GM20431 (cell line): ENCODE data around the gene TIMP3.

ENCODE experiments used
- in situ Hi-C: fragments of 300-500 bp; cut with MseI, MboI; formaldehyde crosslinking; loops from one replicate; pipeline ENCODE4 v1.15.0; 2020; ENCODE audit warnings: low sequenced_read_pairs; ENCODE audit not compliant: unreplicated experiment

TIMP3 gene

GRCh38 chr22:32785321-32786026 is 16.0 kb upstream of the TIMP3 start:
- in situ Hi-C loops, result no loop called here

DNA sequence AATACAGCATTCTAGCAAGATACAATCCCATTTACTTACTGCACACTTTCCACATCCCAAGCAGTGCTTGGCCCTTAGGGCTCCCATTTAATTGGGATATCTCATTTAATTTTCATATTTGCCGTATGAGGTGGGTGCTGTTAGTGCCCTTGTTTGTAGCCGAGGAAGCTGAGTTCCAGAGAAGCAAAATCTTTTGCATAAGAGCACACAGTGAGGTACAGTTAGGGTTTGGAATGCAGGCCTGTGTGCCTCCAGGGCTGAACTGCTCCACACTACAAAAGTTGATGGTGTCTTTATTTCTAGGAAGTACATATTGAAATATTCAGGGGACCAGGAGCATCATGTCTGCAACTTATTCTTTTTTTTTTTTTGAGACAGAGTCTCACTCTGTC is 15.5 kb upstream of the TIMP3 start:
- in situ Hi-C loops, result no loop called here

GRCh38 chr22:32788904-32789624 is 12.4 kb upstream of the TIMP3 start:
- in situ Hi-C loops, result no loop called here

GRCh38 chr22:32789797-32790620 is 11.5 kb upstream of the TIMP3 start:
- in situ Hi-C loops, result loop anchor here (10.0 kb wide), 1 partner anchor 265 kb away; no protein-coding TSS in a partner anchor

GRCh38 chr22:32791056-32791455 is 10.4 kb upstream of the TIMP3 start:
- in situ Hi-C loops, result loop anchor here (10.0 kb wide), 1 partner anchor 266 kb away; no protein-coding TSS in a partner anchor

DNA sequence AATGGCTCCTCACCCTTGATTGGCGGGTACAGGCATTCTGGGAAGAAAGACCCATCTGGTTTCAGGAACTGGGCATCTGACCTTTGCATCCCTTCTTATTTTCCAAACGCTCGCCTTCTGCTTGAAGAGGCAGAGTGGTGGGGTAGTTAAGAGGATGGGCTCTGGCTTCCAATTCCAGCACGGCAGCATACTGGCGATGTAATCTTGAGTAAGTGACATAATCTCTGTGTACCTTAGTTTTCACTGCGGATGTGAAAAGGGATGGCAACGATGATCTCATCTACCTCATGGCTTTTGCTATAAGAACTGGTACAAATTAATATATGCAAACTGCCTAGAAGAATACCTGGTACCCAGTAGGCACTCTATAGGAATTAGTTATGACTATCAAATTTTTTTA is 10.0 kb upstream of the TIMP3 start:
- in situ Hi-C loops, result loop anchor here (10.0 kb wide), 1 partner anchor 267 kb away; no protein-coding TSS in a partner anchor

DNA sequence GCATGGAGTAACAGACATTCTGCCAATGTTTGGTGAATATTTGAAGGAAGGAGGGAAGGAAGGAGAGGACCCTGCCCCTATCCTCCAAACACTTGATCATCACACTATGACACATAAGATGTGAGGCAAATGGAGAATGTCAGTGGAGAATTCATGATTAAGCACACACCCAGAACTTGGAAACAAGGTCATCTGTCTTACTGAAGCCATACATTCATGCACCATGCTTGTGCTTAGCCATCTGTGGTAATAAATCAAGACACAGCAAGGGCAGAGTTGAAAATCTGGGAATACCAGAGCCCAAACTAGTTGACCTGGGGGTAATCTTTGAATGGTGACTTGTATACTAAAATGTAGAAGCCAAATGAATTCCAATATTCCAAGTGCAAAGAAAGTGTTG is 7.9 kb upstream of the TIMP3 start:
- in situ Hi-C loops, result loop anchor here (10.0 kb wide), 1 partner anchor 269 kb away; no protein-coding TSS in a partner anchor

GRCh38 chr22:32794449-32795213 is 6.9 kb upstream of the TIMP3 start:
- in situ Hi-C loops, result loop anchor here (10.0 kb wide), 1 partner anchor 270 kb away; no protein-coding TSS in a partner anchor

GRCh38 chr22:32795214-32795596 is 6.3 kb upstream of the TIMP3 start:
- in situ Hi-C loops, result loop anchor here (10.0 kb wide), 1 partner anchor 270 kb away; no protein-coding TSS in a partner anchor

- in situ Hi-C loops, result loop anchor here (10.0 kb wide), 1 partner anchor 272 kb away; no protein-coding TSS in a partner anchor
These were observed 4.5 kb upstream of the TIMP3 start for GRCh38 chr22:32796865-32797573.

- in situ Hi-C loops, result loop anchor here (10.0 kb wide), 1 partner anchor 275 kb away; no protein-coding TSS in a partner anchor
These were observed 2.0 kb upstream of the TIMP3 start for GRCh38 chr22:32799496-32799895.

DNA sequence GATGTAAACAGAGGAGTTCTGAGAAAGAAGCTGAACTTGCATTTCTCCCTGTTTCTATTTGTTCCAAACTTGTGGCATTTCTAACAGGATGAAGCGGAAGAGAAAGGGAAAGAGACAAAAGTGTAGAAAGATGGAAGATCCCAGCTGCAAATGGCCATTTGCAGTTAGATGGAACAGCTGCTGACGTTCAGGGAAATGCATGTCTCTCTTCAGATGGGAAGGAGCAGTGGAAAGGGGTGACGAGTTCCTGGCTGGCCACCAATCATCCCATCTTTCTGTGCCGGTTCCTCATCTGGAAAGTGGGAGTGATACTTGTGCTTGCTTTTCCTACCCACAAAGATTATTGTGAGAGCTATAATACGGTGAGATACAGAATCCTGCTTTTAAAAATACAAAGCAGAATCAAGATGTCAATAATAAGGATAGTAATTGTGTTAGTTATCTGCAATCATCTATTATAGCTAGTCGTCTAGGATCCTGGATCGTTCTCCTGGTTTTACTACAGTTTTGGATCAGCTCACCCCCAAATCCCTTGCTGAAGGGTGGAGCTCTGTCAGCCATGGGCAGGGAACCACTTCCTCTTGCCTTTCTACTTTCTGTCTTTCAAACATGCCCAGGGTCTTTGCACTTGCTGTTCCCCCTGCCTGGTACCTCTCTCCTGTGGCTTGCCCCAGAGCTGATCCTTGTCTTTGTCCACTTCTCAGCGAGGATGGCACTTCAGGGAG is 1.2 kb upstream of the TIMP3 start:
- in situ Hi-C loops, result no loop called here

GRCh38 chr22:32800994-32801536 is 440 bp upstream of the TIMP3 start:
- in situ Hi-C loops, result no loop called here

GRCh38 chr22:32802237-32802765 is 796 bp downstream of the TIMP3 start:
- in situ Hi-C loops, result no loop called here

DNA sequence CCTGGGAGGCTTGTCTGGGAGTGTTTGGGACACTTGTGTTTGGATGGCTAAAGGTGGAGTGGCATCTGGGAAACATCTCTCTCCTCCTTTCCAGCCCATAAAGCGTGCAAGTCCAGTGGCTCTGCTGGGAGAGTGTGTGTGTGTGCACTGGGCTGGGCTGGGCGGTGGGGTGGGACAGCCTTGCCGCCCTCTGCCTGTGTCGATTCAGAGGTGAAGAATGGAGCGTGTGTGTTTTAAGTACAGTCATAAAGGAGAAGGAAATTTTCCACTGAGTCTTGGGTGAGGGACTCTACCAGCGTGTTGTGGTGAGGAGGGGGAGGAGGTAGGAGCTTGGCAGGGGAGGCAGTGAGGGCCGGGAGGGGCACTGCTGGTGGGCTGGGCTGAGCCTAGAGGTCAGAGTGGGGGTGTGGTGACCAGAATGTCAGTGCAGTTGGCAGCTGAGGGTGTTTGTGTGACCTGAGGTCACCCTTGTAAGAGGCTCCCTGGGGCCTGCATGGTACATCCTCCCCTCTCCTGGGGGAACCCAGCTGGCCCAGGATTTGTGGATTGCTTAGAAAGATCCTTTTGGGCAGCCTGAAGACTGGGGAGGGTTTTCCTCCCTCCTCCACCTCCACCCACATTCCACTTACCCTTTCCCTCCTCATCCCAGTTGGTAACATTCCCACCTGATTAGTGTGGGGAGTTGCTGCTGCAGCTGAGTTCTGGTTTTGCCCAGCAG is 1.7 kb downstream of the TIMP3 start:
- in situ Hi-C loops, result no loop called here

DNA sequence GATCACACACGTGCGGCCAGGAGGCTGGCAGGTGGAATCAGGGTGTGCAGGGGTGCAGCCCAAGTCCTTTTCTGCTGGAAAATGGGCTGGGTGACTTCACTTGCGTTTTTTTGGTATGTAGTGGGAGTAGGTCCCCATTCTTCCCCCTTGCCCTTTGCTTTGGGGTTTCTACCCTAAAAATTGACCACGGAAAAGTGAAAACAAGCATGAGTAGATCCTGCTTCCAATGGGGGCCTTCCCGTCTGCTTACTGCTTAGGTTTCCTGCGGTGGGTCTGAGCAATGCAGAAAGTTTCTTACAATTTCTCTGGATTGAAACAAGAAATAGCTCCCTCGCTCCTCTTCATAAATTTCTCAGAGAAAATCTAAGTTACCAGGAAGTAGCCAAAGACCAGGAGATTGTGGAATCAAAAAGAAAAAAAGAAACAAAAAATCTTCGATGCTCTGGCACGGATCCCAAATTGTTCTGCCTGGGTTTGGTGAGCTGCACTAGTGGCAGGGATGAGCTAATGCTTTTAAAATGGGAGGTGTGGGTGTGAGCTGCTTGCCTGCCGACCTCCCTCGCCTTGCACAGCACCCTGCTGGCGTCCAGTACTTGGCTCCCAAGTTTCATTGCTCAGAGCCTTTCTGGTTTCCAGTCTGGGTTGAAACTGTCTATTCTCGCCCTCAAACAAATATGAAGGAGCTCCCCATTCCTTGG is 2.4 kb downstream of the TIMP3 start:
- in situ Hi-C loops, result no loop called here
